Keratinocyte (primary cell): ENCODE data around the gene IFITM5.

Source experiments
- CTCF ChIP-seq, 3 experiments: IDR thresholded peaks in 1 of 3; conservative IDR thresholded peaks in 1 of 3; optimal IDR thresholded peaks in 1 of 3; 2 replicates in 2 of 3; 3 replicates in 1 of 3; pipeline versions ENCODE3 to v1.5.1; 2011; ENCODE audit warnings: low read length in 3 of 3, mild to moderate bottlenecking in 3 of 3, moderate library complexity in 2 of 3, control low read depth in 1 of 3, inconsistent platforms in 1 of 3; ENCODE audit not compliant: insufficient read depth in 2 of 3; ENCODE audit errors: extremely low read depth in 1 of 3
- EZH2 ChIP-seq: IDR thresholded peaks from one replicate; pipeline ENCODE4 v1.6.1; 2012; ENCODE audit warnings: inconsistent platforms, mild to moderate bottlenecking, low read length, moderate library complexity

- TF ChIP-seq CTCF (optimal IDR thresholded peaks at IDR 0.05 in 1 of 3, IDR thresholded peaks at IDR 0.05 in 1 of 3, conservative IDR thresholded peaks at IDR 0.05 in 1 of 3; ENCODE audit: extremely low read depth in 1 of 3, insufficient read depth in 2 of 3, low read length in 3 of 3) = no peak
- TF ChIP-seq EZH2 = no peak
Observed at GRCh38 chr11:261624-262023, 37.7 kb downstream of the IFITM5 start.
